HepG2 (cell line): ENCODE measurements around the gene CST11. TPM values are rescaled to one million over a fixed set of nuclear protein-coding genes. Genes with fewer than 3 reads are reported as not detected.

Experiments used
- ATAC-seq: fragments of 200-7000 bp; cut with Tn5 transposase; 3 replicates; pipeline ENCODE4 v1.9.1; 2020; ENCODE audit warnings: mild to moderate bottlenecking, moderate library complexity
- BruUV-seq: library from RNA; stranded (reverse); fragments of 400-500 nt; replicated peaks from 2 replicates; lab custom pipeline; 2021; lab: Mats Ljungman, UMichigan
- CTCF ChIA-PET: fragments of 300-600 bp; formaldehyde crosslinking; extraction: SDS; loops from one replicate; lab custom pipeline; 2021; ENCODE audit warnings: low total read pairs, inconsistent platforms, low intra/inter-chr PET ratio; lab: Yijun Ruan, JAX
- POLR2A ChIA-PET: fragments of 350-600 bp; sonication (Branson Sonifier 250); formaldehyde crosslinking; loops from one replicate; lab custom pipeline; 2020; ENCODE audit warnings: antibody characterized with exemption, inconsistent platforms; lab: Yijun Ruan, JAX
- DNase-seq: peaks from one replicate; pipeline ENCODE4 v3.0.0-alpha.2; 2015; ENCODE audit warnings: low spot score
- FAIRE-seq: peaks from 3 replicates; lab custom pipeline; 2011; peaks lifted over from hg19 to GRCh38; lab: Jason Lieb, UNC
- H2AFZ ChIP-seq: one replicate; pipeline ENCODE4 v1.6.1; 2011; ENCODE audit warnings: low read length, inconsistent platforms
- H3K27ac ChIP-seq: fragments of 300-600 bp; 3 replicates; pipeline ENCODE4 v1.8.0; 2011; ENCODE audit warnings: mixed run types, mild to moderate bottlenecking, mixed read lengths, low read length, inconsistent platforms; ENCODE audit not compliant: insufficient read depth; ENCODE audit errors: extremely low read length
- H3K27me3 ChIP-seq, 2 experiments: fragments of 200-600 bp in 1 of 2; 2 replicates in 1 of 2; 3 replicates in 1 of 2; pipeline versions ENCODE4 v1.6.0 to v1.8.0; 2011; ENCODE audit warnings: low read length in 2 of 2, mild to moderate bottlenecking in 2 of 2, moderate library complexity in 2 of 2, inconsistent platforms in 1 of 2; ENCODE audit not compliant: insufficient read depth in 2 of 2, control insufficient read depth in 1 of 2
- H3K36me3 ChIP-seq, 2 experiments: fragments of 200-600 bp in 1 of 2; replicated peaks in 1 of 2; 2 replicates in 1 of 2; 3 replicates in 1 of 2; pipeline versions ENCODE4 v1.5.1 to v1.8.0; 2011; ENCODE audit warnings: low read length in 2 of 2, inconsistent platforms in 1 of 2; ENCODE audit not compliant: insufficient read depth in 2 of 2, control insufficient read depth in 1 of 2
- H3K4me1 ChIP-seq: 2 replicates; pipeline ENCODE4 v1.5.1; 2012; ENCODE audit warnings: low read length, inconsistent platforms; ENCODE audit not compliant: insufficient read depth
- H3K4me2 ChIP-seq: 2 replicates; pipeline ENCODE4 v1.6.0; 2011; ENCODE audit warnings: low read depth, low read length, inconsistent platforms
- H3K4me3 ChIP-seq, 3 experiments: fragments of 200-600 bp in 1 of 3; sonication (generic), shearing (Covaris generic) in 1 of 3; replicated peaks in 1 of 3; 2 replicates each; pipeline ENCODE4 v1.5.1; 2011 to 2016; ENCODE audit warnings: low read length in 3 of 3, inconsistent platforms in 2 of 3, low read depth in 2 of 3, mild to moderate bottlenecking in 2 of 3, control low read depth in 1 of 3, mixed read lengths in 1 of 3; ENCODE audit not compliant: insufficient read depth in 1 of 3
- H3K79me2 ChIP-seq: one replicate; pipeline ENCODE4 v1.6.1; 2011; ENCODE audit warnings: low read length, inconsistent platforms; ENCODE audit not compliant: insufficient read depth
- H3K9ac ChIP-seq: 2 replicates; pipeline ENCODE4 v1.6.0; 2011; ENCODE audit warnings: mild to moderate bottlenecking, low read depth, low read length, inconsistent platforms; ENCODE audit not compliant: insufficient read depth
- H3K9me3 ChIP-seq: 2 replicates; pipeline ENCODE4 v1.5.1; 2012; ENCODE audit warnings: mild to moderate bottlenecking, low read length
- H4K20me1 ChIP-seq: 2 replicates; pipeline ENCODE4 v1.6.0; 2011; ENCODE audit warnings: inconsistent platforms, mild to moderate bottlenecking, low read length, moderate library complexity; ENCODE audit not compliant: insufficient read depth
- CENPT ChIP-seq: sonication (generic); formaldehyde crosslinking; IDR thresholded peaks from 2 replicates; pipeline ENCODE4 v1.8.0; 2022; ENCODE audit warnings: low read depth, mild to moderate bottlenecking, moderate library complexity, missing genetic modification reagents
- HHEX ChIP-seq: IDR thresholded peaks from 2 replicates; pipeline ENCODE4 v1.6.1; 2016; ENCODE audit warnings: control low read depth
- HMG20A ChIP-seq: IDR thresholded peaks from 2 replicates; pipeline ENCODE4 v1.6.1; 2016; ENCODE audit warnings: borderline replicate concordance
- NRL ChIP-seq: sonication (generic); formaldehyde crosslinking; IDR thresholded peaks from 2 replicates; pipeline ENCODE4 v1.5.0; 2020; ENCODE audit warnings: missing genetic modification reagents, mild to moderate bottlenecking, moderate library complexity, borderline replicate concordance
- RFX1 ChIP-seq: fragments of 450-650 bp; IDR thresholded peaks from 2 replicates; pipeline ENCODE4 v1.6.1; 2017
- ZNF503 ChIP-seq: sonication (generic); formaldehyde crosslinking; IDR thresholded peaks from 2 replicates; pipeline ENCODE4 v1.4.0; 2020; ENCODE audit warnings: missing genetic modification reagents
- ZNF652 ChIP-seq: IDR thresholded peaks from 2 replicates; pipeline ENCODE4 v1.6.1; 2016; ENCODE audit warnings: low read depth, borderline replicate concordance
- ZNF713 ChIP-seq: sonication (generic); formaldehyde crosslinking; IDR thresholded peaks from 2 replicates; pipeline ENCODE4 v1.4.0; 2020; ENCODE audit warnings: mild to moderate bottlenecking, missing genetic modification reagents
- ZNF772 ChIP-seq: sonication (generic); formaldehyde crosslinking; IDR thresholded peaks from 2 replicates; pipeline ENCODE4 v1.5.0; 2020; ENCODE audit warnings: mild to moderate bottlenecking, missing genetic modification reagents
- ZNF790 ChIP-seq: sonication (generic); formaldehyde crosslinking; IDR thresholded peaks from 2 replicates; pipeline ENCODE4 v1.8.0; 2022; ENCODE audit warnings: missing genetic modification reagents, mild to moderate bottlenecking, borderline replicate concordance
- ZZZ3 ChIP-seq: sonication (generic); formaldehyde crosslinking; IDR thresholded peaks from 2 replicates; pipeline ENCODE4 v1.4.0; 2020; ENCODE audit warnings: missing genetic modification reagents, mild to moderate bottlenecking, borderline replicate concordance
- WGBS: methylation state at CpG from one replicate; pipeline ENCODE4 v1.1.6; 2017; ENCODE audit warnings: low lambda C conversion rate; 5-methylcytosine and 5-hydroxymethylcytosine counted together
- in situ Hi-C: cut with HindIII; loops from 2 replicates; pipeline ENCODE4 v1.10.0; 2017; ENCODE audit warnings: low pct_unique_long_range_greater_than_20kb; ENCODE audit not compliant: extremely low pct_ligation_motif_present
- intact Hi-C: fragments of 100-400 bp; cut with micrococcal nuclease; formaldehyde crosslinking; loops from one replicate; pipeline ENCODE4 v1.10.0; 2022; ENCODE audit not compliant: unreplicated experiment
- polyA plus RNA-seq, 8 experiments: library from polyadenylated mRNA; depleted of rRNA in 3 of 8; stranded (reverse) in 7 of 8; unstranded in 1 of 8; fragments of >200 nt; fragmentation: Illumina TruSeq in 4 of 8; extraction: Trizol in 4 of 8; gene quantifications; 2 replicates each; pipeline versions ENCODE4 v1.2.1 to v1.2.3, GENCODE V29; 2011 to 2016; ENCODE audit warnings: low read depth in 4 of 8, missing spikeins in 1 of 8, mixed read lengths in 1 of 8; ENCODE audit not compliant: insufficient read depth in 1 of 8
- total RNA-seq, 5 experiments: library from RNA; depleted of rRNA; stranded (reverse); fragments of >200 nt; fragmentation: Illumina TruSeq; extraction: Trizol; gene quantifications; 2 replicates each; pipeline ENCODE4 v1.2.3, GENCODE V29; 2016; ENCODE audit warnings: low read depth in 1 of 5

The CST11 gene
- total and polyA plus RNA-seq, 2 of the 13 experiments (the other 11 are each of a cell fraction or from before 2014, with no cell fraction given) = not detected

- Histone ChIP-seq H3K4me3 (no peak overlapping the region), H3K4me1 (peaks cover 71% of the 10 kb centered on the region), H3K79me2 (peaks cover 98% of the 10 kb centered on the region), H4K20me1 (peaks cover 55% of the 10 kb centered on the region), H3K27me3 (no peaks in the 10 kb centered on the region), H3K4me2 (no peak overlapping the region), H2AFZ (no peak overlapping the region), H3K27ac (no peak overlapping the region), H3K36me3 (peaks cover 0 to 4% of the 10 kb centered on the region in 2 experiments; a peak in 2 of 5 replicates), H3K9me3 (no peaks in the 10 kb centered on the region), H3K9ac (no peak overlapping the region)
- in situ Hi-C loops (no loop called here), intact Hi-C loops (no loop called here)
- DNase-seq (no peak), FAIRE-seq (no peak), ATAC-seq (no peak)
- BruUV-seq = no TSS peak
- WGBS = 97% methylated on average over 2 of the region's 2 CpGs
- CTCF ChIA-PET = no interaction called here
- POLR2A ChIA-PET = interaction anchor here (1.0 to 1.3 kb wide), 2 partner anchors 12 to 48 kb away, joined by 3 to 6 read pairs; partner anchors contain the start of gene NAPB
- TF ChIP-seq ZZZ3 (CRISPR knock-in tag) = no peak
- 0 out of 2 replicates have a peak, but pooled peaks have one; percentile 36 for TF ChIP-seq ZNF503 (CRISPR knock-in tag)
- TF ChIP-seq ZNF772 (CRISPR knock-in tag) = no peak
These were observed 43.7 kb downstream of the CST11 start for GRCh38 chr20:23408957-23409356.

GRCh38 chr20:23407781-23408464 is 44.8 kb downstream of the CST11 start:
- H2AFZ ChIP-seq = no peak overlapping the region
- FAIRE-seq (no peak), ATAC-seq (no peak), DNase-seq (no peak)
- intact Hi-C loops = no loop called here
- ChIA-PET CTCF (no interaction called here), POLR2A (no interaction called here)
- in situ Hi-C loops = no loop called here
- H3K4me1 ChIP-seq = peaks cover 68% of the 10 kb centered on the region
- H3K4me3 ChIP-seq = no peak overlapping the region
- no peaks in the 10 kb centered on the region for H3K27me3 ChIP-seq
- no peak overlapping the region for H3K9ac ChIP-seq
- H4K20me1 ChIP-seq = peaks cover 51% of the 10 kb centered on the region
- TF ChIP-seq ZNF652 = no peak
- no peak for TF ChIP-seq HMG20A (CRISPR knock-in tag)
- TF ChIP-seq ZNF790 (CRISPR knock-in tag) = no peak
- no peak for TF ChIP-seq NRL (CRISPR knock-in tag)
- TF ChIP-seq HHEX (CRISPR knock-in tag) = no peak
- TF ChIP-seq CENPT = no peak
- TF ChIP-seq ZNF713 = no peak
- no peak for TF ChIP-seq RFX1
- H3K36me3 ChIP-seq = peaks cover 0 to 6% of the 10 kb centered on the region in 2 experiments; a peak in 3 of 5 replicates
- H3K79me2 ChIP-seq = peaks cover 96% of the 10 kb centered on the region
- BruUV-seq = no TSS peak
- no peaks in the 10 kb centered on the region for H3K9me3 ChIP-seq
- H3K4me2 ChIP-seq = no peak overlapping the region
- 95% methylated on average over 2 of the region's 2 CpGs for WGBS
- no peak overlapping the region for H3K27ac ChIP-seq
